C4-2B (cell line): Measurements from ENCODE around the gene TCP11X2.
"Not testable (repeated sequence)": the region's sequence is repeated elsewhere in the genome, so short reads cannot be mapped to it uniquely, and the experiment has no call there.

Experiments
- CTCF ChIP-seq: fragments of 450-650 bp; conservative IDR thresholded peaks from 2 replicates; pipeline ENCODE4 v1.5.1; 2017; ENCODE audit warnings: mild to moderate bottlenecking
- ZFX ChIP-seq: fragments of 450-650 bp; IDR thresholded peaks from 2 replicates; pipeline ENCODE4 v1.6.1; 2017

GRCh38 chrX:102439908-102440307, 31.7 kb downstream of the TCP11X2 start, which contains the start of gene NXF2B:
- TF ChIP-seq CTCF, ZFX: not testable (repeated sequence)
